ENCODE results near the gene PGLYRP4. TPM values are rescaled to one million over a fixed set of nuclear protein-coding genes. Genes with fewer than 3 reads are reported as not detected.

Gene PGLYRP4
- total RNA-seq, 2 donors from 2014 or later, result not detected

GRCh38 chr1:153389973-153390879 is 41.6 kb upstream of the PGLYRP4 start:
- ATAC-seq (no peak), DNase-seq (ENCODE audit: low spot score) (no peak)
- Mint-ChIP-seq H3K36me3 (no peaks in the 10 kb centered on the region), H3K4me3 (no peak overlapping the region), H3K9me3 (no peaks in the 10 kb centered on the region), H3K27me3 (peaks cover 22 to 28% of the 10 kb centered on the region in 2 donors), H3K27ac (peak overlapping the region in 1 of 2 donors; percentile 60), H3K4me1 (ENCODE audit: low read depth in 2 of 2) (peaks cover 3 to 8% of the 10 kb centered on the region in 2 donors)

- no peaks in the 10 kb centered on the region for H3K9me3 Mint-ChIP-seq
- ATAC-seq, result no peak
- DNase-seq (ENCODE audit: low spot score), result no peak
- peaks cover 22 to 28% of the 10 kb centered on the region in 2 donors for H3K27me3 Mint-ChIP-seq
- peaks cover 3 to 8% of the 10 kb centered on the region in 2 donors for H3K4me1 Mint-ChIP-seq (ENCODE audit: low read depth in 2 of 2)
- no peak overlapping the region for H3K27ac Mint-ChIP-seq
- no peak overlapping the region for H3K4me3 Mint-ChIP-seq
- no peaks in the 10 kb centered on the region for H3K36me3 Mint-ChIP-seq
Measured at GRCh38 chr1:153389401-153389800, 40.8 kb upstream of the PGLYRP4 start.

GRCh38 chr1:153387785-153388184 is 39.1 kb upstream of the PGLYRP4 start:
- Mint-ChIP-seq H3K36me3 (no peaks in the 10 kb centered on the region), H3K27me3 (peaks cover 24 to 28% of the 10 kb centered on the region in 2 donors), H3K9me3 (no peaks in the 10 kb centered on the region), H3K27ac (no peak overlapping the region), H3K4me3 (no peak overlapping the region), H3K4me1 (ENCODE audit: low read depth in 2 of 2) (peaks cover 3 to 8% of the 10 kb centered on the region in 2 donors)
- no peak for DNase-seq (ENCODE audit: low spot score)
- ATAC-seq, result no peak

- DNase-seq (ENCODE audit: low spot score), result no peak
- H3K4me1 Mint-ChIP-seq (ENCODE audit: low read depth in 2 of 2), result peaks cover 3 to 8% of the 10 kb centered on the region in 2 donors
- peak in 1 of 2 donors; percentile 15 for ATAC-seq
- no peak overlapping the region for H3K4me3 Mint-ChIP-seq
- peaks cover 29 to 36% of the 10 kb centered on the region in 2 donors for H3K27me3 Mint-ChIP-seq
- no peak overlapping the region for H3K27ac Mint-ChIP-seq
- H3K36me3 Mint-ChIP-seq, result peaks cover 2% of the 10 kb centered on the region
- no peaks in the 10 kb centered on the region for H3K9me3 Mint-ChIP-seq
Measured at GRCh38 chr1:153387001-153387400, 38.4 kb upstream of the PGLYRP4 start.

GRCh38 chr1:153386500-153386901 is 37.9 kb upstream of the PGLYRP4 start:
- DNase-seq (ENCODE audit: low spot score) (no peak), ATAC-seq (peak in 1 of 2 donors; percentile 57)
- Mint-ChIP-seq H3K9me3 (no peaks in the 10 kb centered on the region), H3K4me3 (no peak overlapping the region), H3K36me3 (peaks cover 7% of the 10 kb centered on the region), H3K27me3 (peaks cover 30 to 41% of the 10 kb centered on the region in 2 donors), H3K27ac (no peak overlapping the region), H3K4me1 (ENCODE audit: low read depth in 2 of 2) (peaks cover 3 to 8% of the 10 kb centered on the region in 2 donors)

- Mint-ChIP-seq H3K36me3 (peaks cover 14% of the 10 kb centered on the region), H3K27me3 (peaks cover 31 to 48% of the 10 kb centered on the region in 2 donors), H3K4me1 (ENCODE audit: low read depth in 2 of 2) (peaks cover 3 to 8% of the 10 kb centered on the region in 2 donors), H3K27ac (no peak overlapping the region), H3K4me3 (no peak overlapping the region), H3K9me3 (no peaks in the 10 kb centered on the region)
- DNase-seq (ENCODE audit: low spot score), result no peak
- ATAC-seq, result no peak
Measured at GRCh38 chr1:153384958-153385580, 36.4 kb upstream of the PGLYRP4 start.

GRCh38 chr1:153380711-153381110 is 32.1 kb upstream of the PGLYRP4 start:
- no peak for ATAC-seq

GRCh38 chr1:153379591-153379990 is 30.9 kb upstream of the PGLYRP4 start:
- Mint-ChIP-seq H3K4me3 (no peak overlapping the region), H3K27ac (no peak overlapping the region), H3K9me3 (no peaks in the 10 kb centered on the region), H3K36me3 (peaks cover 14% of the 10 kb centered on the region), H3K27me3 (peaks cover 28 to 52% of the 10 kb centered on the region in 2 donors), H3K4me1 (ENCODE audit: low read depth in 2 of 2) (no peaks in the 10 kb centered on the region)
- ATAC-seq (no peak), DNase-seq (ENCODE audit: low spot score) (no peak)

More at GRCh38 chr1:153380711-153381110, 32.1 kb upstream of the PGLYRP4 start:
- Mint-ChIP-seq H3K9me3 (no peaks in the 10 kb centered on the region), H3K4me1 (ENCODE audit: low read depth in 2 of 2) (no peaks in the 10 kb centered on the region), H3K4me3 (no peak overlapping the region), H3K36me3 (peaks cover 14% of the 10 kb centered on the region), H3K27ac (no peak overlapping the region), H3K27me3 (peaks cover 27 to 52% of the 10 kb centered on the region in 2 donors)
- no peak for DNase-seq (ENCODE audit: low spot score)

- no peak within 1 kb of the TSS for H3K4me3 Mint-ChIP-seq
- H3K9me3 Mint-ChIP-seq, result no peaks in the 10 kb centered on the region
- ATAC-seq, result peak; percentile 43 to 61
- H3K4me1 Mint-ChIP-seq (ENCODE audit: low read depth in 2 of 2), result no peaks in the 10 kb centered on the region
- H3K27ac Mint-ChIP-seq, result no peak within 1 kb of the TSS
- no peak for DNase-seq (ENCODE audit: low spot score)
- peaks cover 17 to 38% of the 10 kb centered on the region in 2 donors for H3K27me3 Mint-ChIP-seq
- no peaks in the 10 kb centered on the region for H3K36me3 Mint-ChIP-seq
Measured at GRCh38 chr1:153375511-153375910, 26.9 kb upstream of the PGLYRP4 start, which contains the start of gene S100A12. Gene S100A12, minus strand, starts transcription at chr1:153375621. Its CDS starts 1,029 bp downstream, at chr1:153374592.

- ATAC-seq (peak in 1 of 2 donors; percentile 36), DNase-seq (ENCODE audit: low spot score) (no peak)
- H3K4me3 Mint-ChIP-seq, result no peak overlapping the region
- H3K27me3 Mint-ChIP-seq, result peaks cover 23 to 47% of the 10 kb centered on the region in 2 donors
- H3K27ac Mint-ChIP-seq, result no peak overlapping the region
- no peaks in the 10 kb centered on the region for H3K4me1 Mint-ChIP-seq (ENCODE audit: low read depth in 2 of 2)
- no peaks in the 10 kb centered on the region for H3K36me3 Mint-ChIP-seq
- no peaks in the 10 kb centered on the region for H3K9me3 Mint-ChIP-seq
Measured at GRCh38 chr1:153374071-153374470, 25.4 kb upstream of the PGLYRP4 start.

- Mint-ChIP-seq H3K27ac (no peak overlapping the region), H3K36me3 (no peaks in the 10 kb centered on the region), H3K4me1 (ENCODE audit: low read depth in 2 of 2) (no peaks in the 10 kb centered on the region), H3K27me3 (peaks cover 18 to 38% of the 10 kb centered on the region in 2 donors), H3K9me3 (no peaks in the 10 kb centered on the region), H3K4me3 (no peak overlapping the region)
- ATAC-seq, result no peak
- DNase-seq (ENCODE audit: low spot score), result no peak
Measured at GRCh38 chr1:153372571-153372970, 23.9 kb upstream of the PGLYRP4 start.

- H3K27ac Mint-ChIP-seq, result no peak overlapping the region
- H3K27me3 Mint-ChIP-seq, result peaks cover 11 to 32% of the 10 kb centered on the region in 2 donors
- no peak for DNase-seq (ENCODE audit: low spot score)
- ATAC-seq, result no peak
- H3K36me3 Mint-ChIP-seq, result no peaks in the 10 kb centered on the region
- H3K4me1 Mint-ChIP-seq (ENCODE audit: low read depth in 2 of 2), result no peaks in the 10 kb centered on the region
- no peaks in the 10 kb centered on the region for H3K9me3 Mint-ChIP-seq
- no peak overlapping the region for H3K4me3 Mint-ChIP-seq
Measured at GRCh38 chr1:153371231-153371630, 22.6 kb upstream of the PGLYRP4 start.

- Mint-ChIP-seq H3K4me3 (no peak overlapping the region), H3K9me3 (no peaks in the 10 kb centered on the region), H3K27me3 (peaks cover 14 to 39% of the 10 kb centered on the region in 2 donors)
Measured at GRCh38 chr1:153370146-153370545, 21.5 kb upstream of the PGLYRP4 start.

GRCh38 chr1:153368495-153368894 is 19.9 kb upstream of the PGLYRP4 start:
- Mint-ChIP-seq H3K27me3 (peaks cover 12 to 49% of the 10 kb centered on the region in 2 donors), H3K36me3 (no peaks in the 10 kb centered on the region), H3K27ac (no peak overlapping the region), H3K4me1 (ENCODE audit: low read depth in 2 of 2) (no peaks in the 10 kb centered on the region), H3K4me3 (no peak overlapping the region), H3K9me3 (no peaks in the 10 kb centered on the region)
- DNase-seq (ENCODE audit: low spot score), result no peak
- ATAC-seq, result peak in 1 of 2 donors; percentile 62

More at GRCh38 chr1:153370146-153370545, 21.5 kb upstream of the PGLYRP4 start:
- H3K27ac Mint-ChIP-seq, result no peak overlapping the region
- DNase-seq (ENCODE audit: low spot score) (no peak), ATAC-seq (no peak)
- no peaks in the 10 kb centered on the region for H3K4me1 Mint-ChIP-seq (ENCODE audit: low read depth in 2 of 2)
- no peaks in the 10 kb centered on the region for H3K36me3 Mint-ChIP-seq
